HL-60/S4 treated with retinoic acid at 250 ng/mL for 4 days and 3 days (cell line): ENCODE results near the gene ANKRD12.
"Not testable (repeated sequence)": the region's sequence is repeated elsewhere in the genome, so short reads cannot be mapped to it uniquely, and the experiment has no call there.

ENCODE experiments used
- in situ Hi-C: fragments of 300-500 bp; cut with MboI; formaldehyde crosslinking; loops from 2 replicates; pipeline ENCODE4 v1.7.0; 2022; ENCODE audit warnings: low sequenced_read_pairs

The ANKRD12 gene

DNA sequence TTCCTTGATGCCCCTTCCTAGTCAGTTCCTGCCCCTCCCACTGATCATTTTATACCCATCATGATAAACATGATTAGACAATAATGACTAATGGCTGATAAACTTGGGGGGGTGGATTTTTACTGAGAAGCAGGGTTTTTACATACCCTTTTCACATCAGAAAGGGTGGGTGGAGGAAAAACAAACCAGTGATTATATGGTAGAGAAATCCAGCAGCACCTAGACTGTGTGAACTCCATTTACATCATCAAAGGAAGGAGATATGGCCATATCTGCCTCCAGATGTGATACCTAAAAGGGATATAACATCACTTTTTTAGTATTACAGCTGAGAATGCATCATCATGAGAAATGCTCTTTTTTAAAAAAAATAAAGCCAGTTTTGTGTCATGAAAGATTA is 89.9 kb downstream of the ANKRD12 start:
- in situ Hi-C loops, result no loop called here

DNA sequence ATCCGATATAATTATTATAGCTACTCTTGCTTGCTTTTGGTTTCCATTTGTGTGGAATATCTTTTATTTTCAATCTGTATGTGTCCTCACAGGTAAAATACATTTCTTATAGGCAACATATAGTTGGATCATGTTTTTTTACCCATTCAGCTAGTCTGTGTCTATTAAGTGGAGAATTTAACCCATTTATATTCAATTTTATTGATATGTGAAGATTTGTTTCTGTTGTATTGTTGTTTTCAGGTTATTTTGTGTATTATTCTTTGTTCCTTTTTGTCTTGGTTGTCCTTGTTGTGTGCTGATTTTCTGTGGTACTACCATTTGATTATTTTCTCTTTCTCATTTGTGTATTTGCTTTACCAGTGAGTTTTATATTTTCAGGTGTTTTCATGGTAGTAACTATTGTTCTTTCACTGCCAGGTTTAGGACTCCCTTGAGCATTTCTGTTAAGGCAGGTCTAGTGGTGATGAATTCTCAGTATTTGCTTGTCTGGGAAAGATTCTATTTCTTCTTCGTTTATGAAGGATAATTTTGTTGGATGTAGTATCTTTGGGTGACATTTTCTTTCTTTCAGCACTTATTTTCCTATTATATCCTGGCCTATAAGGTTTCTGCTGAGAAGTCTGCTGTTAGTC is 95.4 kb downstream of the ANKRD12 start:
- in situ Hi-C loops, result no loop called here

DNA sequence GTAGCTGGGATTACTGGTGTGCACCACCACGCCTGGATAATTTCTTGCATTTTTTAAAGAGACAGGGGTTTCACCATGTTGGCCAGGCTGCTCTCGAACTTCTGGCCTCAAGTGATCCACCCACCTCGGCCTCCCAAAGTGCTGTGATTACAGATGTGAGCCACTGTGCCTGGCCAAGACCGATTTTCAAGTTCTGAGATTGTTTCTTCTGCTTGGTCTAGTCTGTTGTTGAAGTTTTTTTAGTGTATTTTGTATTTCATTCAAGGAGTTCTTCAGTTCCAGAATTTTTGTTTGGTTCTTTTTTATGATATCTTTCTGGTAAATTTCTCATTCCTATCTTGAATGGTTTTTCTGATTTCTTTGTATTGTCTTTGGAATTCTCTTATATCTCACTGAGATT is 96.4 kb downstream of the ANKRD12 start:
- in situ Hi-C loops, result no loop called here

DNA sequence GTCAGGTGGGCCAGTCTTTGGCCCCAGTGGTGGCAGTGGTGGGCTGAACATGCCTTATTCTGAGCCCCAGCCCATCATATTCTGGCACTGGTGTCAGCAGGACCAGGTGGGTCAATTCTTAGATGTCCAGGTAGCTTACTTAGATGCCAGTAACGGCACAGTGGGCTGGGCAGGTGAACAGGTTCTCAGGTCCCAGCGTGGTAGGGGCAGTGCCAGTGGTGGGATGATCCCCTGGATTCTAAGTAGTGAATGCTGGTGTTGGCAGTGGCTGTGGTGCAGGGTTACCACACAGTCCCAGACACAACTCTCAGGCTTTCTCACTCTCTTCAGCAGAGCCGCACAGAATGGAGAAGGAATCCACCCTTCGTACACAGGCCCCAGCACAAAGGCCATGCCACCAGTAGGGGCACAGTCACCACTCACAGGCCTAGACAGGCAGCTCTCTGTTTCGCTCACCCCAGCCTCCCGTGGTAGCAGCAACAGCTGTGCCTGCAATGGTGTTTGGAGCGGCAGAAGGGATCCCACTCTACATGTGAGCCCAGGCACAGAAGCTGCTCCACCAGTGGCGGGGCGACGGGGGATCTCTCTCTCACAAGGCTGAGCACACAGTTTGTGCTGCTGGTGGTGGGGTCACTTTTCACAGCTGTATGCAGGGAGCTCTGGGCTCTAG is 97.3 kb downstream of the ANKRD12 start:
- in situ Hi-C loops, result no loop called here

DNA sequence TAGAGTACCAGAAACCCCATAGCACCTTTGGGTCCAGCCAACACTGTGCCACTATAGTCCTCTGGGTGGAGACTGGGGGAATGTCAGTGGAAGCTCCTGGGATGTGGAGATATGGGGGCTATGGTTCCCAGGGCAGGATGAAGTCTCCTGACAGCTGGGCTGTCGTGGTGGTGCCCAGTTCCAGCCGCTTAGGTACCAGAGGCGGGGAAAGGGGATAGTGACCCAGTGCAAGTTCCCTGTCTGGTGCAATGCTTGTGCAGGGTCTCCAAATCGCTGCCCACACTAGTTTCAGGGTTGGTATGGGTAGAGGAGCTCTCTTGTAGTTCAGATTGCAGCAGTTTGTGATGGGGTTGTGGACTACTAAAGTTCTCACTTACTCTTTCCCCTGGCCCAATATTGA is 97.9 kb downstream of the ANKRD12 start:
- in situ Hi-C loops, result no loop called here

DNA sequence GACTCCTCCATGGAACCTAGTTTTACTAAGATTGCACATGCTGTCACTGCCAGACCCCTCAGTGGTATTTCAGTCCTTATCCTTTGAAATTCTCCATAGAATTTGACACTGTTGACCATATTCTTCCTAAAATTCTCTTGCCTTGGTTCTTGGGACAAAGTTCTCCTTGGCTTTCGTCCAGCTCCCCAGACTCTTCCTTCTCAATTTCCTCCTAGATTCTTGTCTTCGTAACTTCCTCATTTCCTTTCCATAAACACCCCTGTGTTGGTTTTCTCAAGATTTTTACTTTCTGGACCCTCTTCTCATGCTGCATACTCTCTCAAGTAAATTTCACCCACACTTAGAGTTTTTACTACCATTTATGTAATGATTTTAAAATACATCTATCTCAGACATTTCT is 101.4 kb downstream of the ANKRD12 start:
- in situ Hi-C loops, result no loop called here

DNA sequence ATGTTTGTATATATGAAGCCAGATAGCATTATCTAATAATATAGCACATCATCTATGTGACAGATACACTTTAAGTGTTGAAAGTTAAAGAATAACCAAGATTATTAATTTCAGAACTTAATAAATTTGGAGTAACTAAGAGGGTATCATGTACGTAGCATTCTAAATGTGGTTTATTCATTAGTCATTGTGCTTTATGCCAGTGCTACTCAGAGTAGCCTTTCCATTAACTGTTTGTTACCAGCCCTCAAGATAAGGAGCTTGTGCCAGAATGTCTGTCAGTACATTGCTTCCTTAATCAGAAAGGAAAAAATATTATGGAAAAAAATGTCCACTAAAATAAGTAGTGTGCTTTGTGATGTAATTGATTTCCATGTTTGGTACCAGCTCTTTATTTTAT is 103.1 kb downstream of the ANKRD12 start:
- in situ Hi-C loops, result no loop called here

DNA sequence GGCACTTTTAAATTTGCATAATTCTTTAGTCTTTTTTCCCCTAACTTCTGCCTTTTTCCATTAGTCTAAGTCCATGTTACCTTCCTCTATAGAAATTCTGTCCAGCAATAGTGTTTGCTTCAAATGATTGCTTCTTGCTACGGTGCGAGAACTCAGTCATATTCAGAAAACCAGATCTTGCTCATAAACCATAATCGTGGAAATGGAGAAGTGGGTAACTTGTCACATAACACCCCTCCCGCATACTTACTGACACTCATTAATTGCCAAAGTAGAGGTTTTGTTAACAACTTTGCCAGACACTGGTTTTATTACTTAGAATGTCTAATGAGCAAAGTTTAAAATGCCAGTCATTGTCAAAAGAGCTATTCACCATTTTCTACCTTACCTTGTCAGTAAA is 103.7 kb downstream of the ANKRD12 start:
- in situ Hi-C loops, result no loop called here

DNA sequence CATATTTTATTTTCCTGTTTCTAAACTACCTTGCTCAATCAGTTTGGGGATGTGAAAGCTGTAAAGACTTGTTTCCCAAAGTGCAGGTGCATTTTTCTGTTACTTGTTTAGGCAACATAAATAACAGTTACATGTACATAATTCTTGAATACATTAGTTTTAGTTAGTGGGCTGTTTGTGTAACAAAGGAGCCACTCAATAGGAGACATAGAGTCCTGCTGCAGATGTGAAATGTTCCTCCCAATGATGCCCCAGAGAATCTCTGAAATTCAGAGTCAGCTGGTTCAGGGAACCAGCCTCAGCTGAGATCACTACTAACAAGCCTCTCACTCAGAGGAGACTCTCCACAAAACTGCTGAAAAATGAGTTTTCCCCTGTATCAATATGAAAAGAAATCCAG is 106.4 kb downstream of the ANKRD12 start:
- in situ Hi-C loops, result no loop called here

DNA sequence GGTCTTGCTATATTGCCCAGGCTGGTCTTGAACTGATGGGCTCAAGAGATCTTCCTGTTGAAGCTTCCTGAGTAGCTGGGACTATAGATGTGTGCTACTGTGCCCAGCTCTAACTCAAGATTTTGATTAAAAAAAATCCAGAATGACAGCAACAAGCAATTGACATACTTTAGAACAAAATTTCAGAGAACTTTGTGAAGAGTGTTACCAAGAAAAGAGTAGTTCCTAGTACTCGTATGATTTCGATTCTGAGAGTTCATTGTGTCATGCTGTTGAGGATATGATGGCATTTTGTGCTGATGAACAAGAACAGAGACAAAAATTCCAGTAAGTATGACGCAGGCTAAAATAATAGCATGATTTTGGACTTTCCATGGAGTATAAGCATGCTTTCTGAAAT is 107.8 kb downstream of the ANKRD12 start:
- in situ Hi-C loops, result no loop called here

DNA sequence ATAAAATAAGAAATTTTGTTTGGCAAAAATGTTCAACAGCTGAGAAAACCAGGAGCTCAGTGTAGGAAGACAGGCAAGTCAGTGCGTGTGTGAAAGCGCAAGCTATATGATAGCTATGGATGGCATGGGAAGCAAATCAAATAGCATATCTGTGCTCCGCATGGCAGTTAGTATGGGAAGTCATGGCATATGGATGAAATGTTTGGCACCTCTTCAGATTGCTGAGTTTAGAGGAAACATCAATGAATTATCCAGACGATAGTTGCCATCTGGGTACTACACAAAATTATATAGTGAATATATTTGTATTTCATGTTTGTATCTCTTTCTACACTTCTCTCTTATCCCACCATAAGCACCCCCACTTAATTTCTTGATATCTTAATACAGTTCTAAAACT is 112.1 kb downstream of the ANKRD12 start:
- in situ Hi-C loops, result no loop called here

DNA sequence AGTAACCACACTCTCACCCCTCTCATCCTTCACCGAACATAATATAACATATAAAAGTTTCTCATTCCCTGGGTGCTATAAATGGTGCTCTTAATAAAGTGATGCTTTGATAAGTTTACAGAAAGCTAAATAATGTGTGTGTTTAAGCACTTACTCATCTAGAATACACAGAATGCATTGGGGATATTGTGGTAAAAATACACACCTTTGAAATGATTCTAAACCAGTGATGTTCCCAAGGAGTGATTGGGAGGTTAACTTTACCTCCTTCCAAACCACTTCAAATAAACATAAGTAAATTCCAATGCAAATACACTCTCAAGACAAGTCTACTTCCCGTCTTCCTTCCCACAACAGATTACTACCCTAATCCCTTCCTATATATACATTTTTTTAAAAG is 112.7 kb downstream of the ANKRD12 start:
- in situ Hi-C loops, result no loop called here

DNA sequence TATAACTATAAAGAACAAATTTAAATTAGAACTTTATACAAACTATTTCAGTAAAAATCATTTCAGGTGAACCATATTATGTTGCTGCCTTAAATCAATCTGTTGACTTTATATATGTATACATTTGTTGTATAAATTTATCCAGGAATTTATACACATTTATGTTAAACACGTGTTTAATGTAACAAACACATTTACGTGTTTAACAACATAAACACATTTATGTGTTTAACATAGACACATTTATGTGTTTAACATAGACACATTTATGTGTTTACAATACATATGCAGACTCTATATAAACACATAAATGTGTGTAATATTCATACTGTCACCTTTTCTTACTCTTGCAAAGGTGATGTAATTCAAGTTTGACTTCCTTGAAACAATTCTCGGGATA is 122.6 kb downstream of the ANKRD12 start:
- in situ Hi-C loops, result no loop called here

DNA sequence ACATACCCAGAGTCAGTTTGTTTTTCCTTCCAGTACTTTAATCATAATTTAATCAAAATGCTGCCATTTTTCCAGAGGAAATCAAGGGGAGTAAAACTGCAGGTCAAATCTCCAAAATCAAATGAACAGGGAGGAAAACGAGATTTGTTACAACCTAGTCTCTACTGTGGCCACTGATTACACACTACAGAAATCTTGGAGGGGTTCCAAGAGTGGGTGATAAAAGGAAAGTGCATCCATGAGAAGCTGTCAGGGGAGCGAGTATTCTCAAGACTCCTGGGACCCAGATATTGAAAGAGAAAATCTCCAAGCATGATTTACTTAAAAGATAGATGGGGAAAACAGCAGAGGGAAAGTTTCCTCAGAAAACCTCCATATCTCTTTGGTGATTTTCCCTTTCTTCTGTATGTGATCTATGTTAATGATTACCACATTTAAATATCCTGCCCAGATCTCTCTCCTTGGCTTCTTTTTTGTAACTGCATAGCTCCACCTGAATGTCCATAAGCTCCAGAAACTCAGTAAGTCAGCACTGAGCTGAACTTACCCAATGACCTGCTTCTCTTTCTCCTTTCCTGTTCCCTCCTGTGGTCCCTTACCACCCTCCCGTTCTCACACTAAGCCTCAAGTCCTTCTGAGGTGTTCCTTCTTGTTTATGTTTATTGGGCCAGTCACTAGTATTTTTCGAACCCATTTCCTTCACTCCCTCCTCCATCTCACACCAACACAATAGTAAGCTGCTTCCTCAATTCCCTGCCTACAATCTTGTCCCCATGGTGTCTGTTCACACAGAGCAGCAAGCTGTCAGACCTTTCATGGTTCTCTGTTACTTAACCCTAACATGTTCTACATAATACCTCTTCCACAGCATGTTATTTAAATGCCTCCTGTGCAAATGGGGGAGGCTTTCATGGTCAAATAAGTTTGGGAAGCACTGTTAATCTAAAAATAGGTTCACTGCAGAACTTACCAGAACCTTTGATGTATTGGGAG is 124.1 kb downstream of the ANKRD12 start:
- in situ Hi-C loops, result no loop called here

DNA sequence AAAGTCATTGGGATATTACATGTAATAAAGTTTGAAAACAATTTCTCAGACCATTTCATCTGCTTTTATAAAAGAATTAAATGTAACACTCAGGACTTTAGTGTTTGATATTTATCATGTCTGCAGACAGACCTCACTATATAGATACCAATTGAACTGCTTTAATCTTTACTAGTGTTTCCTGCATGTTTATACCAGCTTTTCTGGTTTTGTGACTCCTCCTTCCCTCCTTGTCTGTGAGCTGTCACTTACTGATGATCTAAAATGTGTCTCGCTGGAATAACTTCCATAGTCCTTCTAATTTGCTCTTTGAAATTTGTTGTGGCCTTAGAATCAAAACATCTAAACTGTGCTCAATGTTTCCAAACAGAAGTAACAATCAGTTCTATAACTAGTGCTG is 126.7 kb downstream of the ANKRD12 start:
- in situ Hi-C loops, result no loop called here

DNA sequence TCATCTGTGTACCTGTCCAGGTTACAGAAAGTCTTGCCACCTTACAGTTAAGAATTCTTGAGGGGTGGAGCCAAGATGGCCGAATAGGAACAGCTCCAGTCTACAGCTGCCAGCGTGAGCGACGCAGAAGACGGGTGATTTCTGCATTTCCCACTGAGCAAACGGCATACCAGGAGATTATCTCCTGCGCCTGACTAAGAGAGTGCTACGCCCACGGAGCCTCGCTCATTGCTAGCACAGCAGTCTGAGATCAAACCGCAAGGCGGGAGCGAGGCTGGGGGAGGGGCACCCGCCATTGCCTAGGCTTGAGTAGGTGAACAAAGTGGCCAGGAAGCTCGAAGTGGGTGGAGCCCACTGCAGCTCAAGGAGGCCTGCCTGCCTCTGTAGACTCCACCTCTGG is 128.2 kb downstream of the ANKRD12 start:
- in situ Hi-C loops, result not testable (repeated sequence)

DNA sequence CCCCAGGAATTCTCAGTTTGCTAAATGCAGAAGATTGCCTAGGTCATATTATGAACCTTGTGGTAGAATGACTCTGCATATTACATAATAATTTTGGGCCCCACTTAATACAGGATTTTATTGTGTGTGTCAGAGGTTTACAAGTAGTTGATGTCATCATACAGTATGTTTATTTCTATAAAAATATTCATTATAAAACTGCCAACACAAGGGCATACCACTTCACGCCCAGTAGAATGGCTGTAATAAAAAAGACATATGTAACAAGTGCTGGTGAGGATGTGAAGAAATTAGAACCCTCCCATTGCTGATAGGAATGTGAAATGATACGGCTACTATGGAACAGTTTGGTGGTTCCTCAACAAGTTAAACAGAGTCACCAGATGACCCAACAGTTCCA is 136.6 kb downstream of the ANKRD12 start:
- in situ Hi-C loops, result no loop called here

DNA sequence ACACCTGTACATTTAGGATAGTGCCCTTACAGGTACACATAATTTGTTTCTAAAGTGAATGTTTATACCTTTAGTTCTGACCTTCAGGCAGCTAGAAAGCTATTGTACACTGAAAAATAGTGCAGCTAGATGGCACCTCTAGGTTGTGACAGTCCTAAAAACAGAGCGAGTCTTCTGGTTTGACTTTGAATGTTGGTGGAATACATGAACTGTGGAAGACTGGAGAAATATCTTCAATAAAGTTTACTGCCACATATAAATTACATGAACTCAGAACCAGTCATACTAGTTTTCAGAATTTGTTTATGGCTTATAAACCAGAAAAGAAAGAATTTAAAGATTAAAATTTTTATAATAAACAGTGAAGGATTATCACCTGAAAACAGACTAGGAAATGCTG is 139.3 kb downstream of the ANKRD12 start:
- in situ Hi-C loops, result no loop called here

DNA sequence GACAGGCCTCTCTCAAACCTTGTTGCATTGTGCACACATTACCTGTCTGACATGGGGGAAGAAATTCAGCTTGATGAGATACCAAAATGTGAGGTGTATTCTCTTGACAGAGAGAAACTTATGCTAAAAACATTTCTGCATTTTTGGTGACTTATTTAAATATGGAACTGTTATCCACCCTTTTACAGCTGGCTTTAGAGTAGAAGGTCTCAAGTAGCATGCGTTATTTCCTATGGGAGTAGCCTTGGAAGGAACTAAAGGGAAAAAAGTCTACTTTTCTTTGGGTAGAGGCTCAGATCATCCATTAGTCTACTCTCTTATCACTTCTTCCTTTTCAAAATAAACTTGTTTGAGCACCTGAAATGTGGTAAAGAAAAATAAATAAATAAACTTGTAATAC is 141.4 kb downstream of the ANKRD12 start:
- in situ Hi-C loops, result no loop called here

DNA sequence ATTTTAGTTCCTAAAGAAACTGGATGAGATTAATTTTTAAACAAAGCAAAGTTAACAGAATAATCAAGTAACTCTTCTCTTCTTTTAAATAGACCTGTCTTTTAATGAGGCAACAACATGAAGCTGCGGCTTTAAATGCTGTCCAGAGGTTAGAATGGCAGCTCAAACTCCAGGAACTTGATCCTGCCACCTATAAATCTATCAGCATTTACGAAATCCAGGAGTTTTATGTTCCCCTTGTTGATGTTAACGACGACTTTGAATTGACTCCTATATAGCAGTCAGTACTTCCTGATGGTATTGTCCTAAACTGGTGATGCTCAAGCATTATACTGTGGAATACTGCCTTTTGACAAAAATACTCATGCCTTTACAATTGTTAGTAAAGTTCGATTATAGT is 144.3 kb downstream of the ANKRD12 start:
- in situ Hi-C loops, result no loop called here

DNA sequence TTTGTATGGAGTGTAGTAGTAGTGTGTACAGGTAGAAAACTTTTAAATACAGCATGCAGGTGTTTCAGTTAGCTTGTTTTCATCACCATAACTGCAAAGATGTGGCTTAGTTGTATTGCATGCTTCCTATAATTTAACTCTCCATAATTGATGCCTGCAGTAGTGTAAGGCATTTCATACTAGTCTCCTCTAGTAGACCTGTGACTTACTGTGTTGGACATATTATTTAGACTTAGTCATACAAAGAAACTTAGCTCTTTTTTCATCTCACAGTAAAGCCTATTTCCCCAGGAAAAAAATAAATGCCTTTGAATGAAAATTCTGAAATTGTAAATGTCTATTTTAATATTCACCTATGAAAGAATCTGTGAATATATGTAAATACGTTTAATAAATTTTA is 145.2 kb downstream of the ANKRD12 start:
- in situ Hi-C loops, result no loop called here

DNA sequence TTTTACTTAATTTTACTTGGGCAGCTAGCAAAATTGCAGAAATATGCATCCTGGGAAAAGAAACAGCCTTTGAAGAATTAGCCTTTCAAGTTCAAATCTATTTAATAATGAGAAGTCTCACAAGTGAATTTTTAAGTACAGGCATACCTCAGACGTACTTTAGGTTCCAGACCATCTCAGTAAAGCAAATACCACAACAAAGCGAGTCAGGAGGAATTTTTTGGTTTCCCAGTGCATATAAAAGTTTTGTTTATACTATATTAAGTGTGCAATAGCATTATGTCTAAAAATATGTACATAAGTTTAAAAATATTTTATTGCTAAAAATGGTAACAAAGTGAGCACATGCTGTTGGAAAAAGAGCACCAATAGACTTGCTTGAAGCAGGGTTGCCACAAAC is 147.2 kb downstream of the ANKRD12 start:
- in situ Hi-C loops, result no loop called here
